GM21529 (cell line): Measurements from ENCODE around the gene MRPL28.
"Not testable (repeated sequence)": the region's sequence is repeated elsewhere in the genome, so short reads cannot be mapped to it uniquely, and the experiment has no call there.

Experiments used
- ATAC-seq: cut with Tn5 transposase; IDR thresholded peaks from one replicate; pipeline ENCODE4 v1.9.1; 2021; ENCODE audit not compliant: unreplicated experiment

The MRPL28 gene

GRCh38 chr16:370443-370842 is at the start of gene MRPL28:
Gene MRPL28, minus strand, starts transcription at chr16:370538. Its CDS starts 320 bp downstream, at chr16:370218.
- peak; percentile 83 for ATAC-seq

- ATAC-seq: not testable (repeated sequence)
Measured at GRCh38 chr16:415170-415498, 44.8 kb upstream of the MRPL28 start.

GRCh38 chr16:414395-415169 is 44.2 kb upstream of the MRPL28 start:
- no peak for ATAC-seq

DNA sequence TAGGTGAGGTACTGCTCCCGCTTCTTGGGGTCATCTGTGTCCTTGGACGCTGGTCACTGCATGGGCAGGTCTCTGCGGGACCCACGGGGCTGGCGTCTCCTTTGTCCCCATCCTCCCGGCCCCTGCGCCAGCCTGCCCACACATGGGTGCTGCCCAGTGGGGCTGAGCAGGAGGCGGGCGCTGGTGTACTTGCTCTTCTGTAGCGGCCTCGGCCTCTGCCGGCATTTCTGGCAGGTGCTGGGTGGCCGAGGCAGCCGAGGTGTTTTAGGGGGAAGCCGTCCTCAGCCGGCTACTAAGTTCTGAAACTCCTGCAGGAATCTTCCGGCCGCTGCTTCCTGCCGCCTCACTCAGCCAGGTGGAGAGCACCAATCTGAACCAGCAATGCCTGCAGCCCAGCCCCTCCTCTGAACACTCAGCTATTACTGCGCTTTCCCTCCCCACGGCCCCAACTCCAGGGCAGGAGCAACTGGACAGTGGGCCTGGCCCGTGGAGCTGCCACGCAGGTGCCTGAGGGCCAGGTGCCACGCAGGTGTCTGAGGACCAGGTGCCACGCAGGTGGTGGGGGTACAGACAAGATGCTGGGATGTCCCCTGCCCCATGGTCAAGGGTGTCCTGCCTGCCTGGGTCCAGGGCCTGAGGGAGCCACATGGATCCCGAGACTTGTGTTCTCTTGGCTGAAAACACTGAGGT is 41.4 kb upstream of the MRPL28 start:
- no peak for ATAC-seq

- no peak for ATAC-seq
Measured at GRCh38 chr16:410516-411178, 40.3 kb upstream of the MRPL28 start.

DNA sequence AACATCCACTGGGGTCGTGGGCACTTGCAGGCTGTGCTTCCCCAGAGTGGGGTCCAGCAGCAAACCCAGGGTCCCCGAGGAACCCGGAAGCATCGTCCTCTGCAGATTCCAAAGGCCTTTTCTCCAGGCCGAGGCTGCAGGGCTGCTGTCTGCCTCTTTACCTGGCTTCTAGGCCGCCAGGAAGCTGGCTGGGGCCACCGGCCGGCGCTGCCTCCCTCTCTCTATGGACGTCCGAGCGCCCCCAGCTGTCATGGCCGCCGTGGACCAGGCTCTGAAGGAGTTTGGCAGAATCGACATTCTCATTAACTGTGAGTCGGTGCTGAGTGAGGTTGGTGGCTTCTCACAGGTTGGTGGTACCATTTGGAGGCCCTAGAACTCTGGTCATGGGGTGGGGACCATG is 36.9 kb upstream of the MRPL28 start:
- ATAC-seq: no peak

DNA sequence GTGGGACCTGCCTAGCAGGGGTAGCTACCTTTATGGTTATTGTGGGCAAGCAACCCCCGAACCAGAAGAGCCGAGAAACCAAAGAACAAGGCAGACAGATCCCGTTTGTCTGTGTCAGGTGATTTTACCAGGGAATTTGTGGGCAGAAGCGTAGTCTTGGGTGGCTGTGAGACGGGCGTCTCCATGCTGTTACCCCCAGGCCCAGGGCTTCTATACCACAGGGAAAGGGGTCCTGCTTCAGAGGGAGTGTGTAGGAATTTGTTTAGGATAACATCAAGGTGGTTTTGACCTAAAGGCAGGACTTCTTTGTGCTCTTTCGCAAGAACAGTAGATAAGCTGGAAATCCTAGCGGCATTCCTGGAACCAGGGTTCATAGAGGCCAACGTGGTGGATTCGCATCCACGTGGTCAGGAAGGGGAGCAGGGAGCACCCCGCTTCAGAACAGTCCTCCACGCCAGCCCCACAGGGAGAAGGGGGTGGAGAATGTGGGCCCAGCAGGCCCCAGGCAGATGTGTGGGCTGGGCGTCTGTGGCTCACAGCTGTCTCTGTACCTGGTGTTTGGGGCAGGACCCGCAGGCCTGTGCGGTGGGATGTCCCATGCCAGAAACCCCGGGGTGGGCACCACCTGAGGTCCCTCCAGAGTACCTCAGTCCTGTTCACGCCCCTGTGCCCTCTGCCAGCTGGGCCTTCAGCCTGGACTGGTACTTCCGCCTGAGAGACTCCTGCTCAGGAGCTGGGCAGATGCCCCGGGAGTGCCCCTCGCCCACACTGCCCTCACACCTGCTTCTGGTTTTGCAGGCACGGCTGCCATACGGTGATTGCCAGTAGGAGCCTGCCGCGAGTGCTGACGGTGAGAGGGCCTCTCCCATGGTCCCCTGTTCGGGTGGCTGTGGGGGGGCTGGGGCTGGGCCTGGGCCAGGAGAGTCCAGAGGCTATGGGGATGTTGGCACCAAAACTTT is 35.5 kb upstream of the MRPL28 start:
- no peak for ATAC-seq

GRCh38 chr16:404971-405486 is 34.7 kb upstream of the MRPL28 start:
- ATAC-seq: no peak

DNA sequence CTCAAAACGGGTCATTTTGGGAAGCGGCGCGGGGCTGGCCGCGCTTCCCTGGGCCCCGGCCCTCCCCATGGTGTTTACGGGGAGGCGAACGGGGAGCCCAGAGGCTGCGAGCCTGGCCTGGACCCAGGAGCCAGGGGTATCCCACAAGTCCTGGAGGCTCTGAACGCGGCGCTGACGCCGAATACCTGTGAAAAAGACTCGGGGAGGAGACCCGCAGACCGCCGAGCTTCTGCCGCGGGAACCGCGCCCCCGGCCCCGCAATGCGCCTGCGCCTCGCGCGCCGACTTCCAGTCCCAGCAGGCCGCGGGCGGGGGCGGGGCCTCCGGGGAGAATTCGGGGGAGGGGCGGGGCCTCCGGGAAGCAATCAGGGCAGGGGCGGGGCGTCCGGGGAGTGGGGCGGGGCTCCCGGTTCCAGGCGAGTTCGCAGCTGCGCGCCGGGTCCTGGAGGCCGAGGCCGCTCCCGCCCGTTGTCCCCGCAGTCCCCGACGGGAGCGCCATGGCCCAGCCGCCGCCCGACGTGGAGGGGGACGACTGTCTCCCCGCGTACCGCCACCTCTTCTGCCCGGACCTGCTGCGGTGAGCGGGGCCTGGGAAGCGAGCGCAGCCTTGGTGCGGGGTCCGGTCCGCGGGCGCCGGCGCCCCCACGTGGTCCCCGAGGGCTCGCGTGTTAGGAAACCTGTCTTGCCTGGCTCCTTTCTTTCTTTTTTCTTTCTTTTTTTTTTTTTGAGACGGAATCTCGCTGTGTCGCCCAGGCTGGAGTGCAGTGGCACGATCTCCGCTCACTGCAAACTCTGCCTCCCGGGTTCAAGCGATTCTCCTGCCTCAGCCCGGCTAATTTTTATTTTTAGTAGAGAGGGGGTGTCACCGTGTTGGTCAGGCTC is 31.4 kb upstream of the MRPL28 start, which contains the start of gene DECR2:
TSS of gene DECR2 (plus strand) at position 418 of the 881 bp plus-strand sequence. CDS start at position 497, 79 bp downstream.
- ATAC-seq: peak; percentile 57

DNA sequence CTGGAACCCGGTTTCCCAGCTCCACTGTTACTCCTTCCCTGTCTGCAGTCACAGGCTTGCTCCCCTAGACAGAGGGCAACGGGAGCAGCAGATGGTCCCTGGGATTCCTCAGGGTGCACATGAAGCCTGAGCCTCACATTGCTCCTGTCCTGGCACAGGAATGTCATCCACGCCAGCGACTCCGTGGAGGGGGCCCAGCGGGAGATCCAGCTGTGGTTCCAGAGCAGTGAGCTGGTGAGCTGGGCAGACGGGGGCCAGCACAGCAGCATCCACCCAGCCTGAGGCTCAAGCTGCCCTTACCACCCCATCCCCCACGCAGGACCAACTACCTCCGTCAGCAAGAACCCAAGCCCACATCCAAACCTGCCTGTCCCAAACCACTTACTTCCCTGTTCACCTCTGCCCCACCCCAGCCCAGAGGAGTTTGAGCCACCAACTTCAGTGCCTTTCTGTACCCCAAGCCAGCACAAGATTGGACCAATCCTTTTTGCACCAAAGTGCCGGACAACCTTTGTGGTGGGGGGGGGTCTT is 29.8 kb upstream of the MRPL28 start:
- no peak for ATAC-seq

DNA sequence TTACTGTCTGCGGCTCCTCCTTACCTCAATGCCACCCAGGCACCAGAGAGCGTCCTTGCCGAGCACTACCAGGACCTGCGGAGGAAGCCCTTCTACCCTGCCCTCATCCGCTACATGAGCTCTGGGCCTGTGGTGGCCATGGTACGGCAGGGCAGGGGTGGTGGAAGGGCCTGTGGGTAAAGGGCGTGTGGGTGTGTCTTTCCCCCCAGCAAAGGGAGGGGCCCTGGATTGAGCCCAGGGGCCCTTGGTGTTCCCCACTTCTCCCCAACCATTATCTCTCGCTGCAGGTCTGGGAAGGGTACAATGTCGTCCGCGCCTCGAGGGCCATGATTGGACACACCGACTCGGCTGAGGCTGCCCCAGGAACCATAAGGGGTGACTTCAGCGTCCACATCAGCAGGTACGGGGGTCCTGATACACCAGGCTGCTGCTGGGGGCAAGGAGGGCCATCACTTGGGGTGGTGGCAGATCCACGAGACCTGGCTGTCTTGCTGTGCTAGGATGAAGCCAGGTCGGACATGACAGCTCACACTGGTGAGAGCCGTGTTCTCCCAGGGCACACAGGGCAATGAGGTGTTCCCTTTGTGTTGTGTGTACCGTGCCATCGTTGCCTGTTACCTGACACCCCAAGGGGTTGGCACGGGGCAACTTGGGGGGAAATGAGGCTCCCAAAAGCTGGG is 29.1 kb upstream of the MRPL28 start:
- ATAC-seq: no peak

GRCh38 chr16:398561-399339 is 28.4 kb upstream of the MRPL28 start:
- ATAC-seq: no peak

DNA sequence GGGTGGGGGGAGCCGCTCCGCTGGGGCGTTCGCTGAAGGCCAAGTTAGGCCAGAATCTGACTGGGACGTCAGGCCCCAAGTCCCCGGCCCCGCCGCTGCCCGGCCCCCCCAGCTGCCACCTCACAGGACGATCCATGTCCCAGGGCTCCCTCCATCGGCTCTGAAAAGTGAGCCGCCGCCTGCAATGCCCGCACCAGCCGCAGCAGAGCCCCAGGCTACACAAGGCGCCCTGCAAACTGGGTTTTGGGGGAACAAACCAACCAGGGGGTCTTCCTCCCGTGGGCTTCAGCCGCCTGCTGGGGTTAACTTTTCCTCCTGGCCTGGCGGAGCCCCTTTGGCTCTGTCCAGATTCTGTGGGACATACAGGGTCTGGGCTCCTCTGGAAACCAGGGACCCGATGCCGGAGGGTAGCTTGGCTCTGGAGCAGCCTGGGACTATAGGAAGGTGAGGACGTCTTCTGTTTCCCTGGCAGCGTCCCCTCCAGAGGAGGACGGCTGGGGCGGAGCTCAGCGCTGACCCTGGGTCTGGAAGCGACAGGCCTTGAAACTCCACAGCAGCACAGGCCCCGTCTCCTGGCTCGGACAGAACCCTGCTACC is 27.5 kb upstream of the MRPL28 start:
- no peak for ATAC-seq

DNA sequence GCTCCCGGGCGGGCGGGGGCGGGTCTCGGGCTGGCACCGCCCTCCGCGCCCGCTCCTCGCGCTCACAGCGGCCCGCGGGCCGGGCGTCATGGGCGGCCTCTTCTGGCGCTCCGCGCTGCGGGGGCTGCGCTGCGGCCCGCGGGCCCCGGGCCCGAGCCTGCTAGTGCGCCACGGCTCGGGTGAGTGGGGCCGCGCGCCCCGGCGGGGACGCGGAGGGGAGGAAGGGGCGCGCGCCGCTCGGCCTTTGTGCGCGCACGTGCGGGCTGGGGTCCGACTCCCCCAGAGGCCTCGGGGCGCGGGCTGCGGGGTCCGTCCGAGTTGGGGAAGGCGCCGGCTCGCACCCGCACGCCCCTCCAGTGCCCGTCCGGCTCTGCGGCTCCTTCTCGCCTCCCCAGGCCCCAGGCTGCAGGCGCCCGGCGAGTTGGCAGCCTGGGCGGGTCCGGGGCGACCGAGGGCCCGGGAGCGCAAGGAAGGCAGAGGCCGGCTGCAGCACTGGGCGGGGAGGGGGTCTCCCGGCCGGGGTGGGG is 26.9 kb upstream of the MRPL28 start, which contains the start of gene NME4:
TSS of gene NME4 (plus strand) at position 65 of the 527 bp plus-strand sequence. CDS start at position 89, 24 bp downstream.
- ATAC-seq: no peak

GRCh38 chr16:396605-397004 is 26.3 kb upstream of the MRPL28 start:
- ATAC-seq: no peak

DNA sequence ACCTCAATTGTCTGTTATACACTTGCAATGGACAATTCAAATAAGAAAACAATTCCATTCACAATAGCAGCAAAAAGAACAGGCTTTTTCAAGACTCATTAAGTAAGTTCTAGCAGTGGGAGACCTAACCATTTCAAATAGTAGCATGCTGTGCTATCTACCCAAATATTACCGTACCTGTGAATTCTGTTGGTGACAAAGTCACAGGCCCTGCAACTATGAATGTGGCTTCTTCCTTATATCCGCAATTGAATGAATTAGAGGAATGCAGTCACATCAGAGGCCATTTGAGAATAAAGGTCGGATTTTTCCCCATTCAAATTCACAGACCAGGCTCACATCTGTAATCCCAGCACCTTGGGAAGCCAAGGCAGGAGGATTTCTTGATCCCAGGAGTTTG is 25.9 kb upstream of the MRPL28 start:
- ATAC-seq: no peak

- no peak for ATAC-seq
Measured at GRCh38 chr16:392450-393030, 22.2 kb upstream of the MRPL28 start.
